Effector CD8-positive, alpha-beta T cell (primary cell): ENCODE measurements around the gene FCHSD2.

Experiments
- DNase-seq: peaks from one replicate; lab custom pipeline; 2025; lab: John Stamatoyannopoulos, UW

FCHSD2 gene

DNA sequence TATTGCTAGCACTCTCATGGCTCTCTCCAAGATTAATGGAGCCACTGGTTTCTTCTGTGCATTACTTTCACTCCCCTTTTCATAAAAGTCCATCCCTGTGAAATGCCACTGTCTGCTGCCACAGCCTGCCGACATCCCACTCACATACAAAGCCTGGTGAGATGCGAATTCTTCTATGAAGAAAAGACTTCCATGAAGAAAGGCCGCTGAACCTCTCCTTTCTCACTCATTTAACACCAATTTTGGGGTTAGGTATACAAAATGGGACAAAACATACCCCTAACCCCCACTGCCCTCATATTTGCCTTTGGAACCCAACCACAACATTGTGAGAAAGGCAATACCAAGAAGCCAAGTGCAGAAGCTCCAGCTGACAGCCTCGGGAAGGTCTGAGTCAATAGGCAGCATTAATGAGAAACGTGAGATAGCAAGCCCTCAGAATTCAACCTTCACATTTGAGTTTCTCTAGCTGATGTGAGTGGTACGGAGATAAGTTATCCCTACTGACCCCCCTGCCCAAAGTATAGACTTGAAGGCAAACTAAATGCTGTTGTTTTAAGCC lies 171.5 kb downstream of the FCHSD2 start:
- DNase-seq: no peak

DNA sequence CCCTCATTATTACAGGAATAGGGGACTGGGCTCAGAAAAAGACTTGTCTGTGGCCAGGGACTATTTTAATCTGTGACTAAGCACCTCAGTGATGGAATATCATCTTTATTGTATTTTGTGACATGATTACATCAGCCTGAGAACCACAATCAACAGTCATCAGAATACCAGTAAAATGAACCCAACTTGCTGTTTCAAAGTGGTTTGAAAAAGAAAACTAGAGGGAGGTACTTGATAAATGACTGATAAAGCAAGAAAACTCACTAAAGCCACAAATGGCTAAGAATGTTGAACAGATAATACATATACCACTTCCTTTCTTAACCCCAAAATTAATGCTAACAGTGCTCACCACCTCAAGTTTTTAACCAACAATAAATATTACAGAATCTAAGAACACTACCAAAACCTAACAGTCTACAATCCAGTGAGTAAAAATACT lies 172.2 kb downstream of the FCHSD2 start:
- no peak for DNase-seq

DNA sequence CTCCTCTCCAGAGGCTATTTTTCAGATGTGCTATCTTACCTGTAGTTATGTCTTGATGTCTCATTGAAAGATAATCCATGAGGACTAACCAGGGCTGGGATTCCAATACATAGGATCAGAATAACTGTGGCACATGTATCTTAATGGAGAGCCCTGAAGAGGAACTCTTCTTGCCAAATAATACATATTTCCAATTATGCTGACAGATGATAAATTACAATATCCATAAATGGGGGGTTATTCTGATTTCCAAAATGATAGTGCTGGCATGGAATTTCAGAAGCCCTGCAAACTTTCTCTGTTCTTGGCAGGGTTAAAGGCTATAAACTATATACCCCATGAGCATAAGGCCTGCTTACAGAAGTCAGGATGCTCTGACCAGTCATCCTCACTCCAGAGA lies 173.7 kb downstream of the FCHSD2 start:
- DNase-seq: no peak

DNA sequence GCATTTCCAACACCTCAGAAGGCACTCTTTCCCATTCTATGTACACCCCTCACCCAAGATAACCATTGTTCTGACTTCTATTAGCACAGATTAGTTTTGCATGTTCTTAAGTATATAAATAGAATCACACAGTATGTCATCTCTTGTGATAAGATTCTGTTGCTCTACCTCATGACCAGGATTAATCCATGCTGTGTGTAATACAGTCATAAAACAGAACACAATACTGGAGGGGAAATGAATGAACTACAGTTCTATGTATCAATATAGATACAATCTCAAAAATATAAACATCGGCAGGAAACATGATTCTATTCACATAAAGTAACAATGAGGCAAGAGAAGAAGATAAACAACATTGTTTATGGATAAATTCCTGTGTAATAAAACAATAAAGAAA lies 176.4 kb downstream of the FCHSD2 start:
- no peak for DNase-seq

DNA sequence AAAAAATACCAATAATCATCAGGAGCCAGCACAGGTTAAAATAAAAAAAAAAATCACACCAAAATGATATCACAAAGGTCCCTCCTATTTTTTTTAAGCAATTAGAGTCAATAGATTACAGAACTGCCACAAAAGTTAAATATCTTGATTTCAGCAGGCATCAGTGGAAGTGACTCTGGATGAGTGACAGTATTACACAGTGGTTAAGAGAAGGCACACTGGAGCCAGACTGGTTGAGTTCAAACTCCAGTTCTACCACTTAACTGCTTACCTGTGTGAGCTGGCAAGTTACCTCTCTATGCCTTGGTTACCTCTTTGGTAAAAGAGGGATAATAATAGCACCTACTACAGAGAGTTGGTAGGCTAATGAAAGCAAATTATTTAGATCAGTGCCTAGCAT lies 179.4 kb downstream of the FCHSD2 start:
- no peak for DNase-seq

DNA sequence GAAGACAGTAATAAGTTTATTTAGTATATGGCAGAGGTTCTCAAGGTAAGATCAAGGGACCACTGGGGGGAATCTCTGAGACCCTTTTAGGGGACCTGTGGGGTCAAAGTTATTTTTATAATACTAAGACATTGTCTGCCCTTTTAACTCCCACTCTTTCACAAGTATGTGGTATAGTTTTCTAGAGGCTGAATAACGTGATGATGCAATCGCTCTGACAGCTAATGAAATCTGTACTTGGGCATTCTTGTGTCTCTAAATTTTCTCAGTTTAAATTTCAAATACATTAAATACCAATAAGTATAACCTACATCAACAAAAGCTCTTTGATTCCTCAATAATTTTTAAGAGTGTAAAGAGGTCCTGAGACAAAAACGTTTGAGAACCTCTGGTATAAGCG lies 180.0 kb downstream of the FCHSD2 start:
- no peak for DNase-seq

DNA sequence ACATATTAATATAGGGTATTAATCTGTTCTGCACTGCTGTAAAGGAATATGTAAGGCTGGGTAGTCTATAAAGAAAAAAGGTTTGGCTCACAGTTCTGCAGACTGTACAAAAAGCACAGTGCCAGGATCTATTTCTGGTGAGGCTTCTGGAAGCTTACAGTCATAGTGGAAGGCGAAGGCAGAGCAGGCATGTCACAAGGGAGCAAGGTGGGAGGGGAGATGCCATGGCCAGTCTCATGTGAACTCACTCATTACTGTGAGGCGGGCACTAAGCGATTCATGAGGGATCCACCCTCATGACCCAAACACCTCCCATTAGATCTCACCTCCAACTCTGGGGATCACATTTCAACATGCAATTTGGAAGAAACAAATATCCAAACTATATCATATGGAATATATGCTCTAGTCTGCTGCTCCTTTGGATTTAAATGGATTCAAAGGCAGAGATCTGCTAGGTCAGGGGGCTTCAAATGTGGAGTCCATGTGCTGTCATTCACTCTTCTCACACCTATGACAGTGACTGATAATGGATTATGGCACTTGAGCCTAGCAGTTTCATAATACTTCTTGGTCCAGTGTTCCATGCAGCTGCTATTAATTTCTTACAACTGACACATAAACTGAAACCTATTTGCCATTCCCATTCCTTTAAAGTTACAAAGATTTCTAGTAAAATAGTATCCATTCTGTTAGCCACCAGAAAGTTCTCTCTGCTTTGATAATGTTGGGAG lies 182.0 kb downstream of the FCHSD2 start:
- no peak for DNase-seq

DNA sequence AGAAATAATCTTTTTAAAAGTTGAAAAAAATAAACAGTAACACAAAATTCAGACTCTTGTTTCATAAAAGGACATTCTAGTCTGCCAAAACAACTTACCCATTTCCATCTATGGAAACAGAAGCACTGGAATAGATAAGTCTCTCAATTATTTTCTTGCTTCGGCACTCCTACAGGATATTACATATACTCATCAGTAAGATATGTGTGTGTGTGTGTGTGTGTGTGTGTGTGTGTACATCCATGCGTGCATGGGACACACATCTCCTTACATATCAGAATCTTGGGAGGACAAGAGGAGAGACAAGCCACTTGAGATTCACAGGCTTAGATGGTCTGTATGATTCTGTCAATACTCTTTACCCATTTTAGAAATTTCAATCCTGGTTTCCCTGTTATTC lies 183.3 kb downstream of the FCHSD2 start:
- no peak for DNase-seq

DNA sequence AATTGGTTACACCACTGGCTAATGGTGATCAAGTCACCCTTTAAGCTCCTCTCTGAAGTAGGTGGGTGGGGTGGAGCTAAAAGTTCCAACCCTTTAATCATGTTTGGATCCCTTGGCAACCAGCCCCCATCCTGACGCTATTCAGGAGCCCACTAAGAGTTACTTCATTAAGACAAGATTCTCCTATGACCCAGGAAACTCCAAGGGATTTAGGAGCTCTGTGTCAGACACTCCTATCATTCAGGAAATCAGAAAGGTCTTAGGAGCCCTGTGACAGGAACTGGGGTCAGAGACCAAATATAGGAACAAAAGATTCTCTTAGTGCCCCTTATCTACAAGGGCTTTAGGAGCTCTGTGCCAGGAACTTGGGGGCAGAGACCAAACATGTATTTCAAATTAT lies 186.7 kb downstream of the FCHSD2 start:
- no peak for DNase-seq

DNA sequence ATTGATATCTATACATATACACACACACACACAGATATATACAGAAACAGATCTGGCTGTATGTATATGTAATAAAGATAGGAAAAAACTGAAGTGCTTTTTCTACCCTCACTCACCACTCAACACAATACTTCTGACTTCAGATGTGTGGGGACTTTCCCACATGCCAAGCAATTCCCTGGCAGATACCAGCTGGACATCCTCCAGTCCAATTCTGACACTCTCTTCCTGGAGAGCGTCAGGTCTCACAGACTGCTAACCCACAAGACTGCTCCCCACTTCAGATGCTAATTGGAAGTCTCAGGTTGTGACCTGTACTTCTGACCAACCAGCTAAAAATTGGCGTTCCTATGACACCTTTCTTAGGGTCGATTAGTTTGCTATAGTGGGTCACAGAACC lies 187.3 kb downstream of the FCHSD2 start:
- DNase-seq: no peak

DNA sequence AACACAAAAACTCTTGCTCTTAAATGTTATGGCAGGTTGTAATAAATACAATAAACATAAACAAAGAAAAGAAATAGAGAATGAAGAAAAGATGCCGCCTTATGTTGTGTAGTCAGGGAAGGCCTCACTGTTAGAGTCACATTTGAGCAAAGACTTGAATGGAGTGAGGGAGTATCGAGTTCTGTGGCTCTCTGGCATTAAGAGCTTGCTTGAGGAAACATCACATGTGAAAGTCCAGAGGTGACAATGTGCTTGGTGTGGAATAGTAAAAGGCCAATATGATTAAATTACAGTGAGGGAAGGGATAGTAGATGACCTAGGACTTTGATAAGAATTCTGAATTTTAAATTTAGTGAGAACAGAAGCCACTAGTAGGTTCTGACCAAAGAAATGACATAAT lies 188.5 kb downstream of the FCHSD2 start:
- no peak for DNase-seq

DNA sequence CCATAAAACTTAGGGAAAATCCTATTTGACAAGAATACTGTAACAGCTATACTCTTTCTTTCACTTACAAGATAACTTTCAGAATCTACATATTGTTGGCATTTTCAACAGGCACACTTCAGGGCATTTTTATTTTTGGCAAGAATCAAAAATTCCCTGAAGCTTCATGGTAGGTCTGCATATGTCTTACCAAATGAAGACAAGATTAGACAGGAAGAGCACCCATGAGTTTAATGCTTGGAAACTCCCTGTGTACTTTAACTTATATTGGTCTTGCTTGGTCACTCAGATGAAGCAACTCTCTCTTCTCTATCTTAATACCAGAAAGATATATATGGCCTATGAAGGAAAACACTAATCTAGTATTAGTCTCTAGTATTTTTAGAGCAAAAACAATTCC lies 190.2 kb downstream of the FCHSD2 start:
- no peak for DNase-seq

DNA sequence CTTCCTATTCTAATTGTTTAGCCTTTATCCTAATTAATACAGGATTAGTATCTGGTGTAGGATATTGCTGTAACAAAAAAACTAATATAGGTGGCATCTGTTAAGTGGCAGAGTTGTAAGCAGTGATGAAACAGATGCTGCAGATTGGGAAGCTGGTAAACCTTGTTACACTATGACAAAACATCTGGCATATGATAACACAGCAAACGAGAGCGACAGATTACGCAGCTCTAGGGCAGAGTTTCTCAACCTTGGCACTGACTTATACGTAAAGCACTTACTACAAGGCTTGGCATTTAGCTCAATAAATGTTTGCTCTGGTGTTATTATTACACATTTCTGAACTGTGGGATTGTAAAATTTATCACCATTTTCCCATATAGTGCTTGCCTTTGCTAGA lies 190.9 kb downstream of the FCHSD2 start:
- DNase-seq: no peak

DNA sequence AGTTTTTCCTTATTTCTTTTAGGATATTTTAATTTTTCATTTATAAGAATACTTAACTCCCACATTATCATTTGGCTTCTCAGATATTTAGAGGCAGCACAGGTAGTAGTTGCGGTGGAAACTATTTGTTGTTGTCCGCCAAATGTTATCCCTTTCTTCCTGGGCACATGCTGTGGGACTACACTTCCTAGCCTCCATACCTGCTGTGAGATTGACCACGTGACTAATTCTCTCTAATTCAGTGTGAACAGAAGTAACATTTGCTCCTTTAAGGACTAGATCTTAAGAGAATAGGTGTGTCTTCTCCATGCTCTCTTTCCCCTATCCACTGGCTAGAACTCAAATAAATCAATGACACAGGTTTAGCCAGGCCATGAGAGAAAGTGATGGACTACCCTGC lies 191.4 kb downstream of the FCHSD2 start:
- DNase-seq: no peak

DNA sequence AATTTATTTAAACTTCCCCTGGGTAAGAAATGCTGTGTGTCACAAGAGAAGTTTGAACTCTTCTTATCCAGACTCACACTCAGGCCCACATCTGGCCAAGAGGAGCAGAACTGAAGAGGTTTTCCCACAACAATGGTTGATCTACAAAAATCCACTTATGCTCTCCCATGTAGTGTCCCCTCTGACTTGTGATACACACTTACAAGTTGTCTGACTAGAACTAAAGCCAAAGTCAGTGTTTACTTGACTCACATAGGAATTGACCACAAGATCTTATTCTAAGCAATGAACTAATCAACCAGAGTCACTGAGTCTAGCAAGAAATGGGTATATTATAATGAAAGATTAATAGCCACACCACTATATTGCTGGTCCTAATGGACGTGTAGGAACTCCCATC lies 194.9 kb downstream of the FCHSD2 start:
- DNase-seq: no peak

DNA sequence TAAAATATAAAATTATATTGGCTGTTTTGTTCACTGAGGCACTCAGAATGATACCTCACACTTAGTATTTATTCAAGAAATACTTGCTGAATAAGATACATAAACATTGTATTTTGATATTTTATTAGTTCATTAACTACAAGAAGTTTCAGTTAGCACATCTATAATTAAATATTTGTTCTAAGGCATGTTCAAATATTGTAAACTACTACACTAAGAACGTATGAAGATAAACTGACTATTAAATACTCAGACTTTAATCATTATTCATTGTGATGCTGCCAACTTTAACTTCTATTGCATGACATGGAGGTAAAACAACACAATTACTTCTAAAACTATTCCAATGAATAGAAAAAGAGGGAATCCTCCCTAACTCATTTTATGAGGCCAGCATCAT lies 198.5 kb downstream of the FCHSD2 start:
- DNase-seq: no peak

DNA sequence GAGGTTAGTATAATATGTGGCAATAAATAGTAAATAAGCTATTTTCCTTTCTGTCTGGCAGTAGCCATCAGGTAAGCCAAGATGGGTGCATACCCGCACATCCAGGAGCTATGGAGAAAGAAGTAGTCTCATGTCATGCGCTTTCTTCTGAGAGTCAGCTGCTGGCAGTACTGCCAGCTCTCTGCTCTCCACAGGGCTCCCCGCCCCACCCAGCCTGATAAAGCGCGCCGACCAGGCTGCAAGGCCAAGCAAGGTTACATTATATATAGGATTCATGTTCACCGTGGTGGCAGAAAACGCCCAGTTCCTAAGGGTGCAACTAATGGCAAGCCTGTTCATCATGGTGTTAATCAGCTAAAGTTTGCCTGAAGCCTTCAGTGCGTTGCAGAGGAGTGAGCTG lies 201.7 kb downstream of the FCHSD2 start:
- DNase-seq: no peak

DNA sequence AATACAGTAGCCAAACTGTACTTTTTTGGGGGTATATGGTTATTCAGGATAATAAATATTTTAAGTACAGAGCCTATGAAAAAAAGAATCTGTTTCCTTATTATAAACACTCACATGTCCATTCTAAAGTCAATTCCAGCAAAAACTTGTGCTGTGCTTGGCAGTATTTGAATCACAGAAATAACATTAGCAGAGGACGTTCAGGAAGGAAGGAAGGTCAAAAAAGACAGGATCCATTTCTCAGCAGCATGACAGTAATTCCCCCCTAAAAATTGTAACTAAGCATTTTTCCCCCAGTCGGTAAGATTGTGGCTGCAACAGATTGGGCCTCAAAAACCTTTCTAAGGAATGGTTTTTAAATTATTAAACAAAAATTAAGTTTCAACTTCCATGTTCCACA lies 203.1 kb downstream of the FCHSD2 start:
- no peak for DNase-seq

DNA sequence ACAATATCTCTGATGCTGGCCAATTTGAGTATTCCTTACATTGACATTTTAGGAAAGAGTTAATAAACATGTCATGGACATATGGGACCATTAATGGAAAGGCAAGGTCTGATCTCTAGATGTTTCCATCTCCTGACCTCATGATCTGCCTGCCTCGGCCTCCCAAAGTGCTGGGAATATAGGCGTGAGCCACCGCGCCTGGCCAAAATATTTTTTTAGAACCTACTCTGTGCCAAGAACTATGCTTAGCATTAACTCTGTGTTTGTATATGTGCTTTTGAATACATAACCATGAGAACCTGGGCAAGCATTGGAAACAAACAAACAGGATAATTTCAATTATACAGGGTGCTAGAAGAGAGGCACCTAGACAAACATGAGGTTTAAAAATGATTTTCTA lies 204.7 kb downstream of the FCHSD2 start:
- no peak for DNase-seq

DNA sequence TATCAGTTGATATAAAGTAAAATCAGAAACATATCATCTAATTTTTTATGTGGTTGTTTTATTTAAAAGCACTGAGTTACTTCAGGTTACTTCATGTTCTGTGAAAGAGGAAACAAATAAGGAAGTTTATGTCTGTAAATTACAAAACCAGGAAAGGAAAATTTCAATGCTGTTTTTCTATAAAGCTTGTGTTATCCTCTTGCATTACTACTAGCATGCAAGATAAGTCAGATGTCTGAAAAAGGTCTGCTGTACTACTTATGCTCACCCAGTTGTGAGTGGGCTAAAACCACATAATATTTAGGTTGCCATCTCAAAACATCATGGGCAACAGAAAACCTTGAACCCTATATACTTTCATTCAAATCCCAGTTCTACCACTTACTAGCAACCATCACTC lies 206.4 kb downstream of the FCHSD2 start:
- no peak for DNase-seq

DNA sequence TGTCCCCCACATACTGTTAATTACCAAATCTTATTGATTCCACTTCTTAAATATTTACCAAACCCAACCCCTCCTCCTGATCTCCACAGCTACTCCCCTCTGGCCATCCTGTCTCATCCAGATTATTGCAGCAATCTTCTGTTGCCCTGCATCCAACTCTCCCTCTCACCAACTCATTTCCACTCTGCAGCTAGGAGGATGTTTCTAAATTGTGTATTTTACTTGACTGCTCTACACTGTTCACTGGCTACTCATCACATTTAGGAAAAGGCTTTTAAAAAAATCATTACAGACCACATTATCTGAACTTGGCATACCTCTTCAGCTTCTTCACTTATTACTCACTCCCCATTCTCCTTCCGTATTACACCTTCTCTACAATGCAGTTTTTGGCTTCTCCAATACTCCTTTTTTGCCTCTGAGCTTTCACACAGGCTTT lies 210.0 kb downstream of the FCHSD2 start:
- no peak for DNase-seq

DNA sequence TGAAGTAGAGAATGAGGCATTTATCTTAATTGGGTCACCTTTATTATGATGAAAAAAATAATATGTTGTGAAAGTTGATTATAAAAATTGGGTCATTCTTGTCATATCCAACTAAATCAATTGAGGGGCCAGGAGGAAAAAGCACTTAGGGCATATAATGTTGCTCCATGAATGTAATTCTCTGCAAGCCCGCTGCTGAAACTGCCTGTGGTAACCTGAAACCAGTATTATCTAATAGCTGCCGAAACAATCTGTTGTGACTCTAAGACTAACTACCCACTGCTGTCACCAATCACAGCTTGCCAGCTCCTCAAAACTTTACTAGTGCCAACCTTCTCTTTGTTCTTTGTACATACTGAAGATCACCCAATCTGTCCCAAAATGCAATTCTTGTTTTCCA lies 212.1 kb downstream of the FCHSD2 start:
- DNase-seq: no peak

DNA sequence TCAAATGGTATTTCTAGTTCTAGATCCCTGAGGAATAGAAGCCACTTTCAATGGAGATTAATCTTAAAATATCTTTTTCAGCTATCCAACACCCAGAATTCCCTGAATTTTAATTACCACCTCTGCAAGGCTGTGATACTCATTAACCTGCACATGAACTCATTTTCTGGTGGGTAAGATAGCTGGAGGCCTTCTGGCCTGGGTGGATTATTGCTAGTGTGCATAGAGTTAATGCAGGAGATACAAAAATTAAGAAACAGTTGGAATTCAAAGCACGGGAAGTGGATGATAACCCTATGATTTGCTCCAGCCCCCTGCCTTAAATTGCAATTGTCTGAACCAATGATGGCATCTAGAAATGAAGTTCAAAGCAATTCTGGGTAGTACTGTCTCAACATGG lies 212.9 kb downstream of the FCHSD2 start:
- no peak for DNase-seq

DNA sequence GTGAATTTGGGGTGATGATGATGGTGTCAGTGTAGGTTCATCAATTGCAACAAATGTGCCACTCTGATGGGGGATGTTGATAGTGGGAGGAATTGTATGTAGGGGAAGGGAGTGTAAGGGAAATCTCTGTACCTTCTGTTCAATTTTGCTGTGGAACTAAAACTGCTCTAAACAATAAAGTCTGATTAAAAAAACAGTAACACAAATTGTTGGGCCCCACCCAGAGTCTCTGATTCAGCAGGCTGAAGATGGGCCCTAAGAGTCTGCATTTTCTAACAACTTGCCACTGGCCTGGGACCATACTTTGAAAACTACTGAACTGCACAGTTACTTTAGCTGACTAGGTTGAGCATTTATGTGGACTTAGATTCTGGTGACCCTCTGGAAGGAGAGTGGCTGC lies 214.7 kb downstream of the FCHSD2 start:
- no peak for DNase-seq
